ENCODE data around the gene TGFBR3. TPM values are rescaled to one million over a fixed set of nuclear protein-coding genes. Genes with fewer than 3 reads are reported as not detected.

TGFBR3 gene
- total and polyA plus RNA-seq, 2 of the 13 experiments (the other 11 are each of a cell fraction or from before 2014, with no cell fraction given), result 76.5 to 195 TPM

GRCh38 chr1:91842563-91842962 lies 43.4 kb downstream of the TGFBR3 start:
- ATAC-seq (no peak), FAIRE-seq (no peak), DNase-seq (ENCODE audit: low spot score) (no peak)
- Histone ChIP-seq H3K9me3 (ENCODE audit: low read length) (no peaks in the 10 kb centered on the region), H3K27me3 (ENCODE audit: control insufficient read depth in 1 of 2, insufficient read depth in 2 of 2, low read length in 2 of 2) (no peaks in the 10 kb centered on the region), H3K36me3 (replicated peaks in 1 of 2; ENCODE audit: control insufficient read depth in 1 of 2, insufficient read depth in 2 of 2, low read length in 2 of 2) (peaks cover 0 to 2% of the 10 kb centered on the region in 2 experiments; a peak in 1 of 5 replicates), H4K20me1 (ENCODE audit: insufficient read depth, low read length) (no peaks in the 10 kb centered on the region), H3K9ac (ENCODE audit: insufficient read depth, low read depth, low read length) (no peak overlapping the region), H3K4me2 (ENCODE audit: low read depth, low read length) (no peak overlapping the region), H3K27ac (ENCODE audit: extremely low read length, insufficient read depth, low read length) (no peak overlapping the region), H3K4me3 (replicated peaks in 1 of 3; ENCODE audit: insufficient read depth in 1 of 3, low read depth in 2 of 3, low read length in 3 of 3) (no peak overlapping the region), H3K4me1 (ENCODE audit: insufficient read depth, low read length) (peaks cover 98% of the 10 kb centered on the region), H2AFZ (ENCODE audit: low read length) (no peak overlapping the region), H3K79me2 (ENCODE audit: insufficient read depth, low read length) (peaks cover 90% of the 10 kb centered on the region)
- TF ChIP-seq ZEB1 (IDR thresholded peaks at IDR 0.05; ENCODE audit: insufficient replicate concordance, low read depth) (no peak), MATR3 (CRISPR knock-in tag; IDR thresholded peaks at IDR 0.05) (no peak), CERS6 (CRISPR knock-in tag; IDR thresholded peaks at IDR 0.05) (no peak), GATAD1 (CRISPR knock-in tag; IDR thresholded peaks at IDR 0.05) (no peak), SMAD3 (CRISPR knock-in tag; IDR thresholded peaks at IDR 0.05) (no peak), ADNP (CRISPR knock-in tag; IDR thresholded peaks at IDR 0.05) (no peak), YEATS4 (CRISPR knock-in tag; IDR thresholded peaks at IDR 0.05; ENCODE audit: borderline replicate concordance) (no peak), SOX6 (IDR thresholded peaks at IDR 0.05) (no peak), SOX6 (CRISPR knock-in tag; IDR thresholded peaks at IDR 0.05) (no peak), ZKSCAN5 (CRISPR knock-in tag; IDR thresholded peaks at IDR 0.05) (no peak), ZMYM4 (CRISPR knock-in tag; IDR thresholded peaks at IDR 0.05) (no peak), ZNF276 (CRISPR knock-in tag; IDR thresholded peaks at IDR 0.05; ENCODE audit: low read depth) (no peak), PCBP1 (IDR thresholded peaks at IDR 0.05; ENCODE audit: borderline replicate concordance, low read depth, low read length) (no peak)
- TF ChIP-seq, protein P1, sequence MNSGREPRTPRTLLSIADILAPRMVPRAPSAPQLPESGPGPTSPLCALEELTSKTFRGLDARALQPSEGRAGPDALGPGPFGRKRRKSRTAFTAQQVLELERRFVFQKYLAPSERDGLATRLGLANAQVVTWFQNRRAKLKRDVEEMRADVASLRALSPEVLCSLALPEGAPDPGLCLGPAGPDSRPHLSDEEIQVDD (CRISPR knock-in tag; IDR thresholded peaks at IDR 0.05; ENCODE audit: borderline replicate concordance), result no peak
- TF ChIP-seq, protein P2, sequence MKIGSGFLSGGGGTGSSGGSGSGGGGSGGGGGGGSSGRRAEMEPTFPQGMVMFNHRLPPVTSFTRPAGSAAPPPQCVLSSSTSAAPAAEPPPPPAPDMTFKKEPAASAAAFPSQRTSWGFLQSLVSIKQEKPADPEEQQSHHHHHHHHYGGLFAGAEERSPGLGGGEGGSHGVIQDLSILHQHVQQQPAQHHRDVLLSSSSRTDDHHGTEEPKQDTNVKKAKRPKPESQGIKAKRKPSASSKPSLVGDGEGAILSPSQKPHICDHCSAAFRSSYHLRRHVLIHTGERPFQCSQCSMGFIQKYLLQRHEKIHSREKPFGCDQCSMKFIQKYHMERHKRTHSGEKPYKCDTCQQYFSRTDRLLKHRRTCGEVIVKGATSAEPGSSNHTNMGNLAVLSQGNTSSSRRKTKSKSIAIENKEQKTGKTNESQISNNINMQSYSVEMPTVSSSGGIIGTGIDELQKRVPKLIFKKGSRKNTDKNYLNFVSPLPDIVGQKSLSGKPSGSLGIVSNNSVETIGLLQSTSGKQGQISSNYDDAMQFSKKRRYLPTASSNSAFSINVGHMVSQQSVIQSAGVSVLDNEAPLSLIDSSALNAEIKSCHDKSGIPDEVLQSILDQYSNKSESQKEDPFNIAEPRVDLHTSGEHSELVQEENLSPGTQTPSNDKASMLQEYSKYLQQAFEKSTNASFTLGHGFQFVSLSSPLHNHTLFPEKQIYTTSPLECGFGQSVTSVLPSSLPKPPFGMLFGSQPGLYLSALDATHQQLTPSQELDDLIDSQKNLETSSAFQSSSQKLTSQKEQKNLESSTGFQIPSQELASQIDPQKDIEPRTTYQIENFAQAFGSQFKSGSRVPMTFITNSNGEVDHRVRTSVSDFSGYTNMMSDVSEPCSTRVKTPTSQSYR (CRISPR knock-in tag; IDR thresholded peaks at IDR 0.05; ENCODE audit: borderline replicate concordance), result no peak
- TF ChIP-seq, protein P3, sequence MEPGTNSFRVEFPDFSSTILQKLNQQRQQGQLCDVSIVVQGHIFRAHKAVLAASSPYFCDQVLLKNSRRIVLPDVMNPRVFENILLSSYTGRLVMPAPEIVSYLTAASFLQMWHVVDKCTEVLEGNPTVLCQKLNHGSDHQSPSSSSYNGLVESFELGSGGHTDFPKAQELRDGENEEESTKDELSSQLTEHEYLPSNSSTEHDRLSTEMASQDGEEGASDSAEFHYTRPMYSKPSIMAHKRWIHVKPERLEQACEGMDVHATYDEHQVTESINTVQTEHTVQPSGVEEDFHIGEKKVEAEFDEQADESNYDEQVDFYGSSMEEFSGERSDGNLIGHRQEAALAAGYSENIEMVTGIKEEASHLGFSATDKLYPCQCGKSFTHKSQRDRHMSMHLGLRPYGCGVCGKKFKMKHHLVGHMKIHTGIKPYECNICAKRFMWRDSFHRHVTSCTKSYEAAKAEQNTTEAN (CRISPR knock-in tag; conservative IDR thresholded peaks at IDR 0.05), result no peak
- POLR2A ChIA-PET, result interaction anchor here (1.5 kb wide), 1 partner anchor 15 kb away, joined by 7 read pairs; no protein-coding TSS in a partner anchor
- no TSS peak for BruUV-seq (replicated peaks)
- intact Hi-C loops (cut with micrococcal nuclease; ENCODE audit: unreplicated experiment), result no loop called here
- CTCF ChIA-PET (ENCODE audit: low intra/inter-chr PET ratio, low total read pairs), result no interaction called here
- in situ Hi-C loops (cut with HindIII; ENCODE audit: extremely low pct_ligation_motif_present, low pct_unique_long_range_greater_than_20kb), result no loop called here
